Mesothelial cell of epicardium (in vitro differentiated cells): ENCODE measurements around the gene TSPO. TPM values are rescaled to one million over a fixed set of nuclear protein-coding genes. Genes with fewer than 3 reads are reported as not detected.

Experiments used
- DNase-seq, 2 experiments: peaks; one replicate each; pipeline ENCODE4 v3.0.0; 2021; ENCODE audit warnings: low spot score in 2 of 2; ENCODE audit not compliant: unreplicated experiment in 2 of 2
- H3K27ac Mint-ChIP-seq: 2 replicates; pipeline ENCODE4 v1.8.0; 2021; ENCODE audit warnings: mixed read lengths
- H3K27me3 Mint-ChIP-seq: 2 replicates; pipeline ENCODE4 v1.8.0; 2021; ENCODE audit warnings: low read depth, mixed read lengths
- H3K36me3 Mint-ChIP-seq: 2 replicates; pipeline ENCODE4 v1.8.0; 2021; ENCODE audit warnings: mixed read lengths
- H3K4me1 Mint-ChIP-seq: 2 replicates; pipeline ENCODE4 v1.8.0; 2021; ENCODE audit warnings: mixed read lengths
- H3K4me3 Mint-ChIP-seq: 2 replicates; pipeline ENCODE4 v1.8.0; 2021; ENCODE audit warnings: mild to moderate bottlenecking, moderate library complexity, mixed read lengths
- H3K9me3 Mint-ChIP-seq: 2 replicates; pipeline ENCODE4 v1.8.0; 2021; ENCODE audit warnings: mixed read lengths
- total RNA-seq: library from RNA; stranded (reverse); gene quantifications from 3 replicates; pipeline ENCODE4 v1.2.1, GENCODE V29; 2021
- TF ChIP-seq, protein P1 (sequence below): fragments of 200-600 bp; sonication (generic); IDR thresholded peaks from one replicate; pipeline ENCODE4 v1.5.0; 2021; ENCODE audit warnings: antibody characterized with exemption; ENCODE audit not compliant: unreplicated experiment

The TSPO gene
- total RNA-seq, 1 donor from 2014 or later, result 44.9 TPM

DNA sequence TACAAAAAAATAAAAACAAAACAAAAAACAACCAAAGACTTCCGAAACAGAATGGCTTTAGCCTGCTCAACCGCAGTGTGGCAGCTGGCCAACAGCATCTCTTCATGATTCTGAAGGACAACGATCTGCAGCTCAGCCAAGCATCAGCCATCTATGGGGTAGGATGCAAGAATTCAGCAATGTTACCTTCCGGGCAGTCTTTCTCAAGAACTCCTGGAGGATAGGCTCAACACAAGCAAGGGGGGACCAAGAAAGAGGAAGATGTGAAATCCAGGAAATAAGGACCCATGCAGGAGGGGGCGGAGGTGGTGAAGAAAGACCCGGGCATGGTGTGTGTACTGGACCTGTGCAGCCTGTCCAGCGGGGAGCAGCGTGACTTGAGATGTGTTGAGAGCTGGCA is 3.5 kb upstream of the TSPO start:
- no peak overlapping the region for H3K27ac Mint-ChIP-seq
- peaks cover 20% of the 10 kb centered on the region for H3K4me1 Mint-ChIP-seq
- H3K4me3 Mint-ChIP-seq, result no peak overlapping the region
- H3K9me3 Mint-ChIP-seq, result no peaks in the 10 kb centered on the region
- H3K27me3 Mint-ChIP-seq, result no peaks in the 10 kb centered on the region
- no peaks in the 10 kb centered on the region for H3K36me3 Mint-ChIP-seq
- TF ChIP-seq, protein P1, sequence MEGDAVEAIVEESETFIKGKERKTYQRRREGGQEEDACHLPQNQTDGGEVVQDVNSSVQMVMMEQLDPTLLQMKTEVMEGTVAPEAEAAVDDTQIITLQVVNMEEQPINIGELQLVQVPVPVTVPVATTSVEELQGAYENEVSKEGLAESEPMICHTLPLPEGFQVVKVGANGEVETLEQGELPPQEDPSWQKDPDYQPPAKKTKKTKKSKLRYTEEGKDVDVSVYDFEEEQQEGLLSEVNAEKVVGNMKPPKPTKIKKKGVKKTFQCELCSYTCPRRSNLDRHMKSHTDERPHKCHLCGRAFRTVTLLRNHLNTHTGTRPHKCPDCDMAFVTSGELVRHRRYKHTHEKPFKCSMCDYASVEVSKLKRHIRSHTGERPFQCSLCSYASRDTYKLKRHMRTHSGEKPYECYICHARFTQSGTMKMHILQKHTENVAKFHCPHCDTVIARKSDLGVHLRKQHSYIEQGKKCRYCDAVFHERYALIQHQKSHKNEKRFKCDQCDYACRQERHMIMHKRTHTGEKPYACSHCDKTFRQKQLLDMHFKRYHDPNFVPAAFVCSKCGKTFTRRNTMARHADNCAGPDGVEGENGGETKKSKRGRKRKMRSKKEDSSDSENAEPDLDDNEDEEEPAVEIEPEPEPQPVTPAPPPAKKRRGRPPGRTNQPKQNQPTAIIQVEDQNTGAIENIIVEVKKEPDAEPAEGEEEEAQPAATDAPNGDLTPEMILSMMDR, result no peak
- no peak for DNase-seq

GRCh38 chr22:43148581-43148980 is 2.8 kb upstream of the TSPO start:
- DNase-seq, result no peak
- TF ChIP-seq, protein P1, result no peak
- Mint-ChIP-seq H3K9me3 (no peaks in the 10 kb centered on the region), H3K4me3 (no peak overlapping the region), H3K36me3 (no peaks in the 10 kb centered on the region), H3K27me3 (no peaks in the 10 kb centered on the region), H3K4me1 (peaks cover 19% of the 10 kb centered on the region), H3K27ac (no peak overlapping the region)

DNA sequence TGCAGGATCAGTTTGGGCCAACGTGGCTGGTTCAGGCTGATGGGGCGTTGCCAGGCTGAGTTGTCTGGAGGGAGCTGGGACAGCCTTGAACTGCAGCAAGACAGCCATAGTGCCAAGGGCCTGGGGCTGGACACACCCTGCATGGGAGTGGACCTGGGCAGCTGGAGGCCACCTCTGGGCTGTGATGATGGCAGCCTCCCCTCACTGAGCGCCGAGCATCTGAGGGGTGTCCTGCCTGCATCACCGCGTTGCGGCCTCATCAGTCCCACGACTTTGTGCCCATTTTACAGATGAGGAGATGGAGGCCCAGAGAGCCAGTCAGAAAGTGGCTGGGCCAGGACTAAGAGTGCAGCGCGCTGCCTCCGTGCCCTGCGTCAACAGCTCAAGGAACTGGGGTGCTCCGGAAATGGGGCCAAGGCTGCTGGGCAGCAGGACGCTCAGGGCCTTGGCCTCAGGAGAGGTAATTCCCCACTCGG is 590 bp upstream of the TSPO start:
- Mint-ChIP-seq H3K36me3 (no peaks in the 10 kb centered on the region), H3K9me3 (no peaks in the 10 kb centered on the region), H3K27ac (peak overlapping the region; percentile 79), H3K4me3 (peak overlapping the region; percentile 77), H3K4me1 (peaks cover 12% of the 10 kb centered on the region), H3K27me3 (no peaks in the 10 kb centered on the region)
- no peak for DNase-seq
- TF ChIP-seq, protein P1, result no peak

GRCh38 chr22:43152003-43152356 is 621 bp downstream of the TSPO start:
- TF ChIP-seq, protein P1, result no peak
- Mint-ChIP-seq H3K9me3 (no peaks in the 10 kb centered on the region), H3K27ac (no peak overlapping the region), H3K4me3 (peak overlapping the region; percentile 64), H3K27me3 (no peaks in the 10 kb centered on the region), H3K4me1 (peaks cover 12% of the 10 kb centered on the region), H3K36me3 (no peaks in the 10 kb centered on the region)
- DNase-seq, result no peak

DNA sequence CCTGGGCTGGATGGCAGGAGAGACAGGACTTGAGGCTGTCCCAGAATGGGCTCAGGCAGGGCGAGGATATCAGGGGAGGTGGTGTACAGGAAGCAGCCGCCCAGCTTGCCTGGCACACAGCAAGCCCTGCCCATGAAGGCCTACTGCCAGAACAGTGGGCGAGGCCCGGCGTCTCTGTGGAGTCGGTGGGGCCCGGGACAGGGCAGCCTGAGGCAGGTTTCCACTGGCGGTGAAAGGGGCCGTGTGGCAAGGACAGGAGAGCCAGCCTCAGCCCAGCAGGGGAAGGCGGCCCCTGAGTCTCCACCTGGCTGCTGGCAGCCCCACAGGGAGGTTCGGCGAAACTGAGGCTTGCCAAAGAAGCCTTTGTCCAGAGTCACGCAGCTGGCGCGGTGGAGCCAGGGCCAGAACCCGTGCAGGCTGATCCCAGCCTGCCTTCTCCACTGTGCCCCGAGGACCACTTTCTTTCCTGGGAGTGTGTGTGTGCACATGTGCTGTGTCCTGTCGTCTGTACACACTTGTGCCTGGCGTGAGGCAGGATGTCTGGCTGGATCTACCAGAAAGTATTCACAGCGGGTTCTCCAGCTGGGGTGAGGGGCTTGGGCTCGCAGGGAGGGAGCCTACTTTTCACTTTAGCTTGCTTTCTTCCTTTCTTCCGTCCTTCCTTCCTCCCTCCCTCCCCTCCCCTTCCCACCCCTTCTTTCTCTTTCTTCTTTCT is 1.2 kb downstream of the TSPO start:
- H3K4me1 Mint-ChIP-seq, result peaks cover 12% of the 10 kb centered on the region
- no peaks in the 10 kb centered on the region for H3K27me3 Mint-ChIP-seq
- H3K36me3 Mint-ChIP-seq, result no peaks in the 10 kb centered on the region
- no peaks in the 10 kb centered on the region for H3K9me3 Mint-ChIP-seq
- DNase-seq, result no peak
- TF ChIP-seq, protein P1, result no peak
- peak overlapping the region; percentile 81 for H3K27ac Mint-ChIP-seq
- peak overlapping the region; percentile 64 for H3K4me3 Mint-ChIP-seq

GRCh38 chr22:43153899-43154298 is 2.5 kb downstream of the TSPO start:
- no peak for DNase-seq
- TF ChIP-seq, protein P1, result no peak
- Mint-ChIP-seq H3K9me3 (no peaks in the 10 kb centered on the region), H3K27ac (no peak overlapping the region), H3K4me1 (peaks cover 12% of the 10 kb centered on the region), H3K4me3 (no peak overlapping the region), H3K27me3 (no peaks in the 10 kb centered on the region), H3K36me3 (no peaks in the 10 kb centered on the region)
